ENCODE results near the gene SLC8B1.

DNA sequence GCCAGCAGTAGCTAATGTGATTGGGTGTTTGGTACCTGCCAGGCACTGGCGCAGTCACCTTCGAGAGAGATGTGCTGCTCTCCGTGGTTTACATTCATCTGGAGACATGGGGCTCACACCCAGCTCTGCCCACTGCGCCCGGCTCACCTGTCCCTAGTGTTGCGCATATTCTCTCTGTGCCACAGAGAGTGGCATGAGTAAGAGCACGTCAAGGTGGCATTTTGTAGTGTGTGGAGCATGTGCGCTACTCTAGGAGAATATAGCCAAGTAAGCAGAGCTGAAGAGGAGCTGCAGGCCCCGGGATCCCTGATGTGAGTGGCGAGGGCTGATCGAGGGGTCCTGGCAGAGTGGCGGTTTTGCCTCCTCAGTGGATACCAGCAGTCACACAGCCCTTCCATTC lies 66.8 kb downstream of the SLC8B1 start:
- TF ChIP-seq, protein P1, sequence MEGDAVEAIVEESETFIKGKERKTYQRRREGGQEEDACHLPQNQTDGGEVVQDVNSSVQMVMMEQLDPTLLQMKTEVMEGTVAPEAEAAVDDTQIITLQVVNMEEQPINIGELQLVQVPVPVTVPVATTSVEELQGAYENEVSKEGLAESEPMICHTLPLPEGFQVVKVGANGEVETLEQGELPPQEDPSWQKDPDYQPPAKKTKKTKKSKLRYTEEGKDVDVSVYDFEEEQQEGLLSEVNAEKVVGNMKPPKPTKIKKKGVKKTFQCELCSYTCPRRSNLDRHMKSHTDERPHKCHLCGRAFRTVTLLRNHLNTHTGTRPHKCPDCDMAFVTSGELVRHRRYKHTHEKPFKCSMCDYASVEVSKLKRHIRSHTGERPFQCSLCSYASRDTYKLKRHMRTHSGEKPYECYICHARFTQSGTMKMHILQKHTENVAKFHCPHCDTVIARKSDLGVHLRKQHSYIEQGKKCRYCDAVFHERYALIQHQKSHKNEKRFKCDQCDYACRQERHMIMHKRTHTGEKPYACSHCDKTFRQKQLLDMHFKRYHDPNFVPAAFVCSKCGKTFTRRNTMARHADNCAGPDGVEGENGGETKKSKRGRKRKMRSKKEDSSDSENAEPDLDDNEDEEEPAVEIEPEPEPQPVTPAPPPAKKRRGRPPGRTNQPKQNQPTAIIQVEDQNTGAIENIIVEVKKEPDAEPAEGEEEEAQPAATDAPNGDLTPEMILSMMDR (IDR thresholded peaks at IDR 0.05): no peak
- no peak for TF ChIP-seq POLR2A (IDR thresholded peaks at IDR 0.05)
